Skin of body (tissue), 2 donors: ENCODE measurements around the gene PIGB. TPM values are rescaled to one million over a fixed set of nuclear protein-coding genes. Genes with fewer than 3 reads are reported as not detected.
"Not testable (repeated sequence)": the region's sequence is repeated elsewhere in the genome, so short reads cannot be mapped to it uniquely, and the experiment has no call there.

Source experiments
- DNase-seq: peaks from one replicate; lab custom pipeline; 2025; lab: John Stamatoyannopoulos, UW
- total RNA-seq: library from RNA; depleted of rRNA; stranded (reverse); fragments of >200 nt; gene quantifications from one replicate; pipeline ENCODE4 v1.2.3, GENCODE V29; 2014

PIGB gene
- total RNA-seq = 8.4 TPM

GRCh38 chr15:55318588-55319494 is at the start of gene PIGB, which contains the start of gene PIGBOS1:
Gene PIGB, plus strand, starts transcription at chr15:55319222. Its CDS starts 29 bp downstream, at chr15:55319251.
Gene PIGBOS1, minus strand, starts transcription at chr15:55319123. Its CDS starts 1,331 bp downstream, at chr15:55317792.
- DNase-seq = peak; percentile 85

- peak; percentile 9 for DNase-seq
These were observed 48.7 kb upstream of the PIGB start for GRCh38 chr15:55270291-55270690.

- DNase-seq = no peak
These were observed 42.7 kb upstream of the PIGB start for GRCh38 chr15:55276324-55276723.

DNA sequence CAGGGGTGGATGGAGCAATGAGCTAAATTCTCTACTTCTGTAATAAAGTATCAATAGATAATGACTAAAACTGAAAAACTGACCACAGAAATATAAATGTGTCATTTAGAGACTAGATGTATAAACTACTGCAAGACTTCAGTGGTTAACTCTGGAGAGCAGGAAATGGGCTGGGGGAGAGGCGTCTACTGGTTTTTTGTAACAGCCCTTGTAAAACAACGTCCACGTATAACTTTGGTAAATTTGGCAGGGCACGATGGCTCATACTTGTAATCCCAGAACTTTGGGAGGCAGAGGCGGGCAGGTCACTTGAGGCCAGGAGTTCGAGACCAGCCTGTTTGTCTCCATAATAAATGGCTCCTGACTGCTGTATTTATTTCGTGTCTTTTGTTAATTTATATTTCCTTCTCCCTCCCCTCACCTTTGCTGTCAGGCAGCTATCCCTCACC is 41.9 kb upstream of the PIGB start:
- DNase-seq = no peak

GRCh38 chr15:55277715-55278114 is 41.3 kb upstream of the PIGB start:
- DNase-seq = no peak

DNA sequence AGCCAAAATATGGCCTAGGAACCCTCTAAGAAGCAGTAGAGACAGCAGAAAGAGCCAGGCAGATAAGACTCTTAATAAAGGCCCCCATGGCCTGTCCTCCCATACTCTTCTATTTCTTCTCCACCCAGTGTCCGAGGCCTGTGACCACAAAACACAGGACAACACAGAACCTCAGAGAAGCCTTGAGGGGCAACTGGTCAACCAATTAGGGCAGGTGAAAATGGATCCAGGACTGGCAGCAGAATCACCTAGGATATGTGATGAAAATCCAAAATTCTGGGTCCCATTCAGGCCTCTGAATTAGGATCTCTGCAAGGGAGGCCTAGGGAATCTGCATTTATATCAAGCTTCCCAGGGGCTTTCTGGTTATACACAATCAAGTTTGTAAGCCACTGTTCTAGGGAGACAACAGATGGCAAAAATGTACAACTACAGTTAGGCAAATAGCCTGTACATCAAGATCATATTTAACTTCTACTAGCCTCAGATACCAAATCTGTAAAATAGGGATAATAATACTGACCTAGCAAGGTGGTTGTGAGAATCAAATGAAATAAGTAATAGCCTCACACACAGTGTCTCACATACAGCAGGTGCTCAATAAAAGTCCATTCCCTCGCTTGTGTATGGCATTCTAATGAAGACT is 39.8 kb upstream of the PIGB start:
- DNase-seq = no peak

DNA sequence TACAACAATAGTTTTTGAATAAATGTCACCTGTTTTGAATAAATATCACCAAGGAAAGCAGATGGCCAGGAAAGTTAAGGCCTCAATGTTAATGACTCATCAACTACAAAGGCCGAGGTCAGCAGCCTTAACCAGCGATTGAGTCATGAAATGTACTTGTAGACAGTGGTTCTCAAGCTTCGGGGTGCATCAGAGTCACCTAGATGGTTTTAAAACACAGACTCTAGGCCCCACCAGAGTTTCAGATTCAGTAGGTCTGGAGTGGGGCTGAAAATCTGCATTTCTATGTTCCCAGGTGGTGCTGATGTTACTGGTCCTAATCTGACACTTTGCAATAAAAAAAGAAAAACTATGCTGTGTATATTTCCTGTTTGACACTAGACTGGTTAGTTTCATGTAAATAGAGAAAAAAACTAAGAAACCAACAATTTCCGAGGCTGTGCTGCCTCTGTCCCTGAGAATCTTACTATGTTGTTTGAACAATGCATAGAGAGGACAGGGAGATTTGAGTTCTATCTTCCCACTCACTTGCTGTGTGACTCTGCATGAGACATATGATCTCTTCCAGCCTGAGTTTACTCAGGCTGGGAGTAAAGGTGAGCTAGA is 39.2 kb upstream of the PIGB start:
- DNase-seq = no peak

GRCh38 chr15:55280589-55280988 is 38.4 kb upstream of the PIGB start:
- DNase-seq = not testable (repeated sequence)

GRCh38 chr15:55281517-55282228 is 37.3 kb upstream of the PIGB start:
- no peak for DNase-seq

GRCh38 chr15:55282284-55282833 is 36.7 kb upstream of the PIGB start:
- no peak for DNase-seq

DNA sequence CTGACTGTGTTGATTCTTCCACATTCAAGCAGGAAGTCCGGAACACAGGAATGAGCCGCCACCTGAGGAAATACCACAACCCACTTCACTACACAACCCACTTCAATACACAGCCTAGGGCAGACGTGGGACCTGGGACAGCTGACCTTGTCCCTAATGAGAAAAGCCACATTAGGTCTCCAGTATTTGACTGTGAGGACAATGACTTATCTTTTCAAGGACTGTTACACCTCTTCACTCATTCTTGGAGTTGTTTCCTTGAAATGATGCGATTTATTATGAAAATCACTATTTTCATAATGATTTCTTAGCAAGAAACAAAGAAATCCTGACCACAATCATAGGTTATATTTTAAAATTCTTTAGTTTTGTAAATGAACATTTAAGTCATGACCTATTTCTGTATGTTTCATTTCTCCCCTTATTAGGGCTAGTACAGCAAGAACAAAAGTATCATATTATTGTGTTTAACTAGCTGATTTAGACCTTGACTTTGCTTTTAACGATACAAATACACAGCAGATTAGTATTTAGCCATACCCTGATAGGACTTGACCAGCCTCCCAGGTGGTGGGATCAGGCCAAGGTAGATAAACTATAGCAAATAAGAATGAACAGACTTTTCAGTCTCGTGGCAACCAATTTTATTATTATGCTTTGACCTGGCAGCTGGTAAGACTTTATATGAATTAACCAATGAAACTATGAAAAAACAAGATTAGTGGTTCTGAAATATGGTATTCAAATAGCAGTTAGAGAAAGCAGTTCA is 35.5 kb upstream of the PIGB start:
- DNase-seq = no peak

DNA sequence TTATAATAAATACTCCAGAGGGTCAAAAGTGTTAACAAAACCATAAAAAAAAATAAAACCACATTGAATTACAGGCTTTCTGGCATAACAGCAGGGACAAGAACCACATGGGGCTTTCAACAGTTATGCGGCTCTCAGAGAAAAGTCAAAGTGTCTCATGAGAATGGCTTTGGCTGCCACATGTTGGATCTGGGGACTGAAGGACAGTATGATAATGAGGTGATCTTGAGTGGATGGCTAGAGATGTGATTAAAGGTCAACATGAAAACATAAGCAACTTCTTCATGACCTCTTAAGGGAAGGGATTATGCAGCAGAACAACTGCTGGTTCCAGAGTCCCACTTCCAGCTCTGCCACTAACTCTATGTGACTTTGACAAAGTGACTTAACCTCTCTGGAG is 34.6 kb upstream of the PIGB start:
- no peak for DNase-seq

- not testable (repeated sequence) for DNase-seq
These were observed 32.4 kb upstream of the PIGB start for GRCh38 chr15:55286442-55287189.

GRCh38 chr15:55288006-55288717 is 30.9 kb upstream of the PIGB start:
- DNase-seq = no peak

GRCh38 chr15:55289011-55289745 is 29.8 kb upstream of the PIGB start:
- DNase-seq = no peak

DNA sequence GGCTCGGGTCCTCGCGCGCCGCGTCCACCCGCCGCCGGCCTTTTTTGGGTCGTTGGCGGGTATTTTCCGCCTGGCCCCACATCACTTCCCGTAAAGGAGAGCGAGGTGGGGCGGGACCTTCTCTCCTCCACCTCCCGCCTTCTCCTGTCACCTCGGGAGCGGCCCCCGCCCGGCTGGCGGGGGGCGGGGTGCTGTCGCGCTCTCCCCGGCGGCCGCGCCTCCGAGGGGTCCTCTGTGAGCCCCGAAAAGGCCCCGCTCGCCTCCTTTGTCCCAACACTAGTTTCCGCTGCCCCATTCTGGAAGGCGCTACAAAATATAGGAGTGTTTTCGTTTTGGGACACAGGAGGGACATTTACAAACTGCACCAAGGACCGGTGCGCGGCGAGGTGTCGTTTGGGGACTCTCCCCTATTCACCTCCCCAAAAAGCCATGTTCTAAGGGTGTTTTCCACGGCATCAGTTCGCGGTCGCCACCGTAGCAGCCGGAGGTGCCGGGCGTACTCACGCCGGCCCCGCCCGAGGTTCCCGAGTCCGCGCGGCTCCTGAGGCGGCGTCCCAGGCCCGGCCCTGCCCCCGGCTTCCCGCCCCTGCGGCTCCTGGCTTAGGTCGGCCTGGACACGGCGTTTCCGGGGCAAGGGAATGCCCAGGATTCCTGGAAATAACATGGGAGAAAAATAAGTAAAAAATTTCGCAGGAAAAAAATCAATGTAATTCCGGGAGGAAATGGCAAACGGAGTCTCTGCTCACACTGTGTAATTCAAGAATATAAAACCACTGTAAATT is 29.1 kb upstream of the PIGB start, which contains the start of gene RAB27A:
TSS of gene RAB27A (minus strand) at position 68 of the 782 bp plus-strand sequence. CDS start 54,879 bp downstream, outside the sequence.
- no peak for DNase-seq

- DNase-seq = peak; percentile 52
These were observed 28.4 kb upstream of the PIGB start for GRCh38 chr15:55290528-55291057.
